ENCODE results near the gene HSD17B2. TPM values are rescaled to one million over a fixed set of nuclear protein-coding genes. Genes with fewer than 3 reads are reported as not detected.

The HSD17B2 gene
- total RNA-seq, 2 donors from 2014 or later, result 0.80 to 1.0 TPM

- TF ChIP-seq POLR2A (IDR thresholded peaks at IDR 0.05), result no peak
- no peak for TF ChIP-seq POLR2AphosphoS5 (IDR thresholded peaks at IDR 0.05)
- no peak for TF ChIP-seq CTCF (IDR thresholded peaks at IDR 0.05)
- H3K9me3 ChIP-seq, result no peaks in the 10 kb centered on the region
- no peaks in the 10 kb centered on the region for H3K4me1 ChIP-seq (replicated peaks)
- H3K27me3 ChIP-seq (replicated peaks; ENCODE audit: insufficient read depth), result no peaks in the 10 kb centered on the region
- no peak for DNase-seq (ENCODE audit: low spot score)
- no peaks in the 10 kb centered on the region for H3K36me3 ChIP-seq
- no peak overlapping the region for H3K4me3 ChIP-seq
- intact Hi-C loops (cut with DNase I), result no loop called here
- WGBS, result 75% methylated on average over 4 of the region's 4 CpGs
- no peak overlapping the region for H3K27ac ChIP-seq
Measured at GRCh38 chr16:82070656-82071369, 35.8 kb downstream of the HSD17B2 start.

- H3K4me1 ChIP-seq (replicated peaks), result no peaks in the 10 kb centered on the region
- DNase-seq (ENCODE audit: low spot score), result no peak
- WGBS, result 62% methylated on average over 4 of the region's 4 CpGs
- intact Hi-C loops (cut with DNase I), result no loop called here
- no peak overlapping the region for H3K4me3 ChIP-seq
- TF ChIP-seq POLR2A (IDR thresholded peaks at IDR 0.05) (no peak), POLR2AphosphoS5 (IDR thresholded peaks at IDR 0.05) (no peak), CTCF (IDR thresholded peaks at IDR 0.05) (no peak)
- no peaks in the 10 kb centered on the region for H3K27me3 ChIP-seq (replicated peaks; ENCODE audit: insufficient read depth)
- no peaks in the 10 kb centered on the region for H3K9me3 ChIP-seq
- H3K36me3 ChIP-seq, result no peaks in the 10 kb centered on the region
- no peak overlapping the region for H3K27ac ChIP-seq
Measured at GRCh38 chr16:82071421-82071820, 36.4 kb downstream of the HSD17B2 start.

- Histone ChIP-seq H3K27me3 (replicated peaks; ENCODE audit: insufficient read depth) (no peaks in the 10 kb centered on the region), H3K4me3 (no peak overlapping the region), H3K4me1 (replicated peaks) (no peaks in the 10 kb centered on the region), H3K27ac (no peak overlapping the region), H3K36me3 (no peaks in the 10 kb centered on the region), H3K9me3 (no peaks in the 10 kb centered on the region)
- intact Hi-C loops (cut with DNase I), result no loop called here
- 23% methylated on average over 1 of the region's 1 CpG for WGBS
- no peak for DNase-seq (ENCODE audit: low spot score)
- TF ChIP-seq POLR2A (IDR thresholded peaks at IDR 0.05) (no peak), POLR2AphosphoS5 (IDR thresholded peaks at IDR 0.05) (no peak), CTCF (IDR thresholded peaks at IDR 0.05) (no peak)
Measured at GRCh38 chr16:82072313-82072712, 37.3 kb downstream of the HSD17B2 start.

GRCh38 chr16:82074019-82074558, 39.0 kb downstream of the HSD17B2 start:
- H3K27ac ChIP-seq, result no peak overlapping the region
- no peak for DNase-seq (ENCODE audit: low spot score)
- no peaks in the 10 kb centered on the region for H3K27me3 ChIP-seq (replicated peaks; ENCODE audit: insufficient read depth)
- TF ChIP-seq POLR2A (IDR thresholded peaks at IDR 0.05) (no peak), CTCF (IDR thresholded peaks at IDR 0.05) (no peak), POLR2AphosphoS5 (IDR thresholded peaks at IDR 0.05) (no peak)
- H3K4me3 ChIP-seq, result no peak overlapping the region
- H3K9me3 ChIP-seq, result no peaks in the 10 kb centered on the region
- 92% methylated on average over 4 of the region's 4 CpGs for WGBS
- intact Hi-C loops (cut with DNase I), result no loop called here
- H3K36me3 ChIP-seq, result no peaks in the 10 kb centered on the region
- no peaks in the 10 kb centered on the region for H3K4me1 ChIP-seq (replicated peaks)

GRCh38 chr16:82078125-82078524, 43.1 kb downstream of the HSD17B2 start:
- H3K27me3 ChIP-seq (replicated peaks; ENCODE audit: insufficient read depth), result no peaks in the 10 kb centered on the region
- no peak overlapping the region for H3K27ac ChIP-seq
- intact Hi-C loops (cut with DNase I), result no loop called here
- H3K4me1 ChIP-seq (replicated peaks), result no peaks in the 10 kb centered on the region
- H3K9me3 ChIP-seq, result no peaks in the 10 kb centered on the region
- TF ChIP-seq CTCF (IDR thresholded peaks at IDR 0.05), result no peak
- TF ChIP-seq POLR2A (IDR thresholded peaks at IDR 0.05), result no peak
- no peak for TF ChIP-seq POLR2AphosphoS5 (IDR thresholded peaks at IDR 0.05)
- H3K4me3 ChIP-seq, result no peak overlapping the region
- DNase-seq (ENCODE audit: low spot score), result no peak
- 88% methylated on average over 1 of the region's 1 CpG for WGBS
- H3K36me3 ChIP-seq, result no peaks in the 10 kb centered on the region
